GM23248 (cell line): ENCODE data around the gene C19orf67.

Source experiments
- EZH2 ChIP-seq: fragments of 200-600 bp; sonication (generic); IDR thresholded peaks from 2 replicates; pipeline ENCODE4 v1.6.1; 2018; ENCODE audit warnings: antibody characterized with exemption, mild to moderate bottlenecking; ENCODE audit not compliant: insufficient read depth, poor library complexity, severe bottlenecking
- EZH2phosphoT487 ChIP-seq: fragments of 200-600 bp; sonication (generic); IDR thresholded peaks from 2 replicates; pipeline ENCODE4 v1.6.1; 2018; ENCODE audit warnings: antibody characterized with exemption, moderate library complexity, mild to moderate bottlenecking, low read depth; ENCODE audit not compliant: insufficient read depth

GRCh38 chr19:14033946-14034345 lies 51.6 kb downstream of the C19orf67 start:
- no peak for TF ChIP-seq EZH2
- no peak for TF ChIP-seq EZH2phosphoT487
